ENCODE results near the gene PTPRT.

PTPRT gene

GRCh38 chr20:42152575-42152974 lies 1037.1 kb downstream of the PTPRT start:
- DNase-seq, result no peak

DNA sequence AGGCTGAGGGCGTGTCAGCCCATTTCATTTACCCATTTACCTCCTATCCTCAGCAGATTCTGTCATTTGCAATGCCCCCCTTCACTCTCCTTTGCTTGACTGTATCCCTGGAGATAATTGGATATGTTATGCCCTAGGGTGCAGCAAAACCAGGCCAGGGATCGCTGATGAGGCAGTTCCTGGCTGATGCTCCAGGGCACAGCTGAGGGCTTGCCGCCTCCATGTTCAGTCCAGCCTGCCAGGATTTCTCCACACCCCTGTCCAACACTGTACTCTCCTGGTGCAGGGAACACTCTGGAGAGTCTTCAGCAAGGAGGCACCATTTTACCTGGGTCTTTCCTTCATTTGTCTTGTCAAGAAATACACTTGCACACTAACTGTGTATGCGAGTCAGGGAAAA lies 1039.5 kb downstream of the PTPRT start:
- no peak for DNase-seq

DNA sequence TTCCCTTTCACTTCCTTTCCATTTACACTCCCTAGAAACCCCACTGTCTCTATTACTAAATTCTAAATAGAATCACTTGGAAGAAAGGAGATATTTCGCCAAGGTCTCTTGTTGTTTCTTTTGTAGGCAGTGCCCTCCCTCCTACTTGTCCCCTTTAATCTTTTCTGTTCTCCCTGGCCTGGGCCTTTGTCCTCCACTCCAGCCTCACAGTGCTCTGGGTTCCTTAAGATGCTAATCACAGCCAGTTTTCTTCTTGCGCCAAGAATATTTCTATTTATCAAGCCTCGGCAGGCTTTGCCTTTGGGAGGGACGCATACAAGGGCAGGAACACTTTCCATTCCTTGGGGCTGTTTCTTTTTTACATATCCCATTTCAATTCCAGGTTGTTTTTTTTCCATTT lies 1051.0 kb downstream of the PTPRT start:
- no peak for DNase-seq

- no peak for DNase-seq
These were observed 1055.2 kb downstream of the PTPRT start for GRCh38 chr20:42134265-42135098.

DNA sequence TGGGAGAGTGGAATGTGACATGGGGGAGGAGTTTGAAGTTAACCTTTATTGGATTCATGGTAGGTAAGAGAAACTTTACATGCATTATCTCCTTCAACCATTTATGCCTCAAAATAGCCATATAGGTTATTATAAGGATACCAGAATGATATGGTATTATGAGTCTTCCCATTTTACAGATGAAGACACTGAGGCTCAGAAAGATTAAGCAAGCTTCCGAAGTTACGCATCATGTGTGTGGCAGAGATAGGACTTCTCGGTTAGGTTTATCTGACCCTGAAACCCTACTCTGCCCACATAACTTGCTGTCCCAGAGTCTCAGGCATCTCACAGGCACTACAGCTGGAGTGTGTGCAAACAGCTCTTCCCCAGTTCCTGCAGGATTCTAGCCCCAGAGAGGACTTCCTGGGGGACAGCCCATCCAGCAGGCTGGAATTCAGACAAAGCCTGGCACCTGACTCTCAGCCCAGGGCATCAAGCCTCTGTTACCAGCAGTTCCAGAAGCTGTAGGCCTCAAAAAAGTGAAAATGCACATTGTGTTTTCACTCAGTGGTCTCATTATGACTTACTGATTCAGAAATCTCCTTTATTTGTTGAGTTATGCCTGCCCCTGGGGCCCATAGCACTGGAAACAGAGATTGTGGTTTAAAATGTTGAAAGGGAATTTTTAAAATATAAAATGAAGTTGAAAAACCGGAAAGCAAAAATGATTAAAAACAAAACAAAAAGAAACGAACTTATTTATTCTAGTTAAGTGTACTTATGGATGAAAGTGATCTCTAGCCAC lies 1058.7 kb downstream of the PTPRT start:
- no peak for DNase-seq

DNA sequence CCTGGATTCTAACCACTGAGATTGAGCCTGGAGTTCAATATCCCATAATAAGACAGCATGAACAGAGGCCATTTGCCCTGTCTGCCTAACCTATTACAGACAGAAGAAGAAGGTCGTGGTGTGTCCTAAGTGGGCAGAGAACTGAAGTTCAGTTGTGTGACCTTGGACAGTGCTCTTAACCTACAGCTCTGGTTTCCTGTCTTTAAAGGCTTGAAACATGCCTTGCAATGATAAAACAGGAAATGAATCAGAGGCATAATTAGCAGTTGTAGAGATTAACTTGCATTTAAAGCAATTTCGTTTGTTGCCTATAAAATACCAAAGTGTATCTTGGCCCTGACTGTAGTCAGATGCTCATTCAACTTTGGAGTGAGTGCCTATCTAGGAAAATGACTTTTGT lies 1064.3 kb downstream of the PTPRT start:
- DNase-seq, result no peak

DNA sequence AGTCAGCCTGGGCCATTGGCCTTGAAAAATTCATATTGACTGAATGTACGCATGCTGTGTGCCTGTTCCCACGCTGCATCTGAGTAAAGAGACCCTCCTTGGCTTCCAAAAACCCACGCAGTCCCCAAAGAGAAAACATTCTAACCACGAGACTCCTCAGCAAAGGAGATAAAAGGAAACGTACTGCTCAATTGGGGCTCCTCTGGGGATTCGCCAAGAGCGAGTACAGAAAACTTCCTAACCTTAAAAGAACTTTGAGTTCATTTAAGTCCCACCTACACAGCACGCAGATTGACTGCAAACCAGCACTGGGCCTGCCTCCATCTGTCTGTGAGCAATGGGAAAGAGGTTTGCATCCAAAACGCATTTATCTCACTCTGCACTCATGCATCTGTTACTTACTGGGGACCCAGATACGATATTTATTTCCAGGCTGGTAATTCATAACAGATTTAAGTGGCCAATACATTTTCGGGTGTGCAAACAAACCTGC lies 1065.7 kb downstream of the PTPRT start:
- DNase-seq, result no peak

DNA sequence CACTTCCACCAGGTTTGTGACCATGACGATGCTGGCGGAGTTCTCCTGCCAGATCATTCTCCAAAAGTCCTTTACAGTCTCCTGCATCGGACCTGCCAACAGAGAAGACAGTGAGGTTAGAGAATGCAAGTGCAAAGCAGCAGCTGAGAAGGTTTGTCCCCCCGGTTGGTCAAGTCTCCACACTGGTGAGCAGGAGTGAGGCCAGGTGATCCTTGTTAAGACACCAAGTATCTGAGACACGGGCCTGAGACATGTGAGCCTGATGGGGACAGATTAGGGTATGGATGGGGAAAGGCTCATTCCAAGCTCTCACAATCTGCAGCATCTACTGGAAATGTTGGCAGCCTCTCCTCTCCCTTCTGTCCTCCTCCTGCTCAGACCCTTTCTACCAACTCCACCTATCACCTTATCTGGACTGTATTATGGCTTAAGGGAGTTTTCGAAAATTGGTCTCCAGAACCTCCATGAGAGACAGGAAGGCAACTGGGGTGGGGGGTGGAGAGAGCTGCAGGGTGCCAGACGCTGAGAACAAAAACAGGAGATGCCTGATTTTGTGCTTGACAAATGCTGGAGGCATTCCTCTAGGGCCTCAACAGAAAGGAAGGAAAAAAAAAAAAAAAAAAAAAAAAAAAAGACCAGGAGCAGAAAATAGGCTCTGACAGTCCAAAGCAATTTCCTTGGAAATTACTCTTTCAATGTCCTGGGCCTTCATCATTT lies 1071.1 kb downstream of the PTPRT start:
- no peak for DNase-seq

DNA sequence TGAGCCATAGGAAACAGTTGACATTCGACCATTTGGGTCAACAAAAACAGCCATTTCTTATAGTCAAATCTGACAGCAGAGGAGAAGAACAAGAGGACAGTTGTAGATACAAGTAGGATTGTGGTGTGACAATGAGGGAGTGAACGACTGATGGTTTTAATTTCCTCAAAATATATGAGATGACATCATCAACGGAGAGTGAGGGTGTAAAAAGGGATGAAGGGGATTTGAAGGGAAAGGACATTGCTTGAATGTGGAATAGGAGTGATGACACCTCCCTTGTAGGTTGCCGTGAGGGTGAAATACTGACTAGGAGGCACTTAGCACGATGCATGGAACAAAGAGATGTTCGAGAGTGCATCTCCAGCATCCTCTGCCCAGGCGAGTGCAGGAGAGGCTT lies 1071.7 kb downstream of the PTPRT start:
- no peak for DNase-seq

GRCh38 chr20:42113236-42113635 lies 1076.5 kb downstream of the PTPRT start:
- no peak for DNase-seq

GRCh38 chr20:42112161-42112560 lies 1077.5 kb downstream of the PTPRT start:
- no peak for DNase-seq

- DNase-seq, result no peak
These were observed 1078.4 kb downstream of the PTPRT start for GRCh38 chr20:42111349-42111748.

DNA sequence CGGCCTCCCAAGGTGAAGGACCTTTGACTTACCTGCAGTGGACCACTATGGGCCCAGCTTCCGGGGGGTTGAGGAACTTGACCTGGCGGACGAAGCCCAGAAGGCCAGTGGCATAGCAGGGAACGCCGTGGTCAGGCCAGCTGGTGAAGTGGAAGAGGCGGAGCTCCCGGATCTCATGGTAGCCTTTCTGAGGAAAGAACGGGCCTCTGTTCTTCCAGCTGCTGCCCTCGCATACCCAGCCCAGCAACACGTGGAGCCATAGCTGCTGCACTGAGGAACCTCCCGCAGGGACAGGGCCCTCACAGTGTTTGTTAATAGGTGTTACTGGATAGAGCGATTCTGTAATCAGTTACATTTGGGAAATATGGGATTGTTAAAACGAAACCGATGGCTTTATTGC lies 1079.4 kb downstream of the PTPRT start:
- DNase-seq, result no peak

DNA sequence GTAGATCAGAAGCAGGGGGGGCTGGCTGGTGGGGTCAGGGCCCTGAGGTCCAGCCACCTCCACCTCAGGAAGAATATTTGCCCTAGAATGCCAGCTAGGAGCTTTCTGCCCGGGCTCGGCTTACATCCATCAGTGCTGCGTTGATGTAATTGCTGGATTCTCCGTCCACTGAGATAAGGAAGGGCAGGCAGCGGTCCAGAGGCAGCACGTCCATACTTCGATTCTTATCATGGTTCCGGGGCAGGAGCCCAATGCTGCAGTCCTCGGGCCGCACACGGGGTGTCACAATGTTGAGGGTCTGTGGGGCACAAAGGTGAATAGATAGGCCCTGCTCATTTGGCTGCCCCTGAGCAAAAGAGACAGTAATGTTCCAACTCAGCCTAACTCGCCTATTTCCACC lies 1087.7 kb downstream of the PTPRT start:
- DNase-seq, result no peak

GRCh38 chr20:42100137-42100704 lies 1089.5 kb downstream of the PTPRT start:
- no peak for DNase-seq

GRCh38 chr20:42099101-42099500 lies 1090.6 kb downstream of the PTPRT start:
- no peak for DNase-seq

DNA sequence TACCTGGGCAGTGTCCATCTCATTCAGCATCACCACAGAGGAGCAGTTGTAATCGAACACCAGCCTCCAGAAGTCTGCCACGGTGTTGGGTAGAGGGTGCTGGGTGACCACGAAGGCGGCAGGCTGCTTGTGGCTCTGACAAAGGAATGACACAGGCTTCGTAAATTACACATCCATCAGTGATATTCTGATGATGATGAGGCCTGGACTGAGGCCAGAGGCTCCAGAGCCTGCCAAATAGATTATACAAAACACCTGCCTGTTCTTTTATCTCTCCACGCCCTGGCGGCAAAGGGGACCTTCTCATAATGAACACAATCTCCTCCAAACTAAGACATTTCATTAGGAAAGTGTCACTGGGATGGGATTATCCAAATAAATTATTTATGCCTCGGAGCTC lies 1091.3 kb downstream of the PTPRT start:
- DNase-seq, result no peak

DNA sequence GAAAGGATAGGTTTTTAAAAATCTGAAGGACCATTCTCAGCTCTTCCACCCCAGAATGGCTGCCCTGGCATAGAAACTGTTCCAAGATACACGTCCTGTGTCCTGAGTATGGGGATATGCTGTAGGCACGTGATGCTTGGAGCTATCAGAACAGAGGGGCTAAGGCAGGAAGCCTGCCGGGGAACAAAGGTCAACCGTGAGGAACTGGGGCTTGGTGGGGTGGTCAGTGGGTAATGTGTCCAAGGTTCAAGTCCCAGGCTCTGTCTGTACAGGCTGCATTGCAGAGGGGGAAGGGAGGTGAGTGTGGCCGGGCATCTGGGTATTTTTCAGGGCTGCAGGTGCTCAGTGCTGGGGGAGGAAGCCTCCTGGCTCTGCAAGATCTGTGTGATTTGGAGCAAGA lies 1092.0 kb downstream of the PTPRT start:
- no peak for DNase-seq

DNA sequence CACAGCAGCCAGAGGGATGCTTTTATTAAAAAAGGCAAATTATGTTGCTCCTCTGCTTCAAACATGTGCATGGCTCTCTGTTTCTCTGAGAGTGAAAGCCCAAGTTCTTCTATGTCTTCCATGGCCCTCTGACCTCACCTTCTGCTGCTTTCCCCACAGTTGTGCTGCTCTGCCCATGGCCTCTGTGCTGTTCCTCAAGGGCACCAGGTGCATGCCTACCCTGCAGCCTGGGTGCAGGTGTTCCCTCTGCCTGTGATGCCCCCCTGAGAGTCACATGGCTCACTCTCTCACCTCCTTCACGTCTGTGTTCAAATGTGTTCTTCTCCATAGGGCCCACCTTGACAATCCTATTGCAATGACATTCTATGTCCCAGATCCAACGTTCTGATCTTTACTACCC lies 1094.5 kb downstream of the PTPRT start:
- no peak for DNase-seq

DNA sequence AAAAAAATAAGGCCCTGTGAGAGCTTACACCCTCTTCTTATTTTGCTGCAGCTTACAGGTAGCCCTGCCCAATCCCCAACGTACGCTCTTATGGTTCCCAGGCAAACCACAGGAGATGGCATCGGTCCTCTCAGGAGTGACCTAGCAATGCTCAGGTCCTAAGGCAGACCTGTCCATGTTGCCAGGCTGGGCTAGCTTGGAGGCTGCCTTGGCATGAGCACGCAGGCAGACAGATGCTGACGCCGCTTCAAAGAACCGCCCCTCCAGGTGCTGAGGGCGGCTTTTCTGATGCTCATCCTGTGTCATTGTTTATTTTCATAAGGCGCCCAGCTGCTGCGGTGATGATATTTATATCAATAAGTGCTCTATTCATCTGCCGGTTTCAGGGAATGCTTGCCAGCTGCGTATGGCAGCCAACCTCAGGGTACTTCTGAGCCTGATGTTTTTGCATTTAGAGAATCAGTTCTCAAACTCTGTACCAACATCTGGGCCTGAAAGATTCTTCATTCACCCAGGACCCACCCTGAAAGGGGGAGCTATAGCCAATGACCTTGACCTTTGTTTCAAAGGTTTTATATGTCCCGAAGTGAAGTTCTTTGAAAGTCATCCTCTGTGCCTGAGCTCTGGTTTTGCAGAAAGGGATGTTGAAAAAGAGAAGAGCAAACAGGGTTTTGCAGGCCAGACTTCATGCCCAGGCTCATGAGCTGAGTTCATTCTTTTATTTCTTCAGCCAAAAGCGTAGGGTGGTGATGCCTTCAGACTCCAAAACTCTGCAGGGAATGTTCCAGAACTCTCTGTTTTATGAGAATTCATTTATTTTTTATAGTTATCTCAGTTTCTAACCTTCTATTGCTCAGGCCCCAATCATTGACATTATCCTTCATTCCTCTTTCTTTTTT lies 1095.9 kb downstream of the PTPRT start:
- DNase-seq, result no peak

DNA sequence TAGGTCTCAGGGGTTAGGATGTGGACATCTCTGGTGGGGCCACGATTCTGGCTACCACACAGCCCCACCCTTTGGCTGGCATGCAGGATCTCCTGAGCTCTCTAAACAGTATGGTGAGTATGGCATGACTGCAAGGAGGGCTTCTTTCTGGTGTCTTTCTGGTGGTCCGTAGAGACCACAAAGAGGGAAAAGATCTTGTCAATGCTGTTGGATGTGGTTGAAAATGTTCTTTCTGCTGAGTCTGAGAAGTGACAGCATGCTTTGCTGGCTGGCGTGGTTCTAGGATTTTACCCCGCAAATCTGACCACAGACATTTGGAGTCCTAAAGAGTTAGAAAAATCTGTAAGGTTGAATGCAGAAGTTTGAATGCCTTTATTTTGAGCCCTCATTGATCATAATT lies 1096.7 kb downstream of the PTPRT start:
- no peak for DNase-seq

DNA sequence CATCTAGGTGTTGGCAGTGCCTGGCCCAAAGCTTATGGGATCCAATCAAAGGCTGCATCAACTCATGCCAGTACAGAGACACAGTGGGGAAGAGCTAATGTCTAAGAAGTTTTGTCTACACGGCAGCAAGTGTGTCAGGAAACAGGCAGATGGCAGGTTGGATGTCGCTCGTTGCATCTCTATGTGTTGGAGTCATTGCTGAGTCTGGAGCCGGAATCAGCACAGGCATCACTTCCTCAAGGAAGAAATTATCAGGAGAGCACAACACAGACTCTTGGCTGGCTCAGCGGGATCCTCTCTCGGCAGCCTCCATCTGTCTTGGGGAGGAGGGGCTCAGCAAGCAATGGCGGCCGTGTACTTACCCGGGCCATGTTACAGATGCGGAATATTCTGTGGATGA lies 1104.3 kb downstream of the PTPRT start:
- no peak for DNase-seq
